Progenitor cell of endocrine pancreas (in vitro differentiated cells): Measurements from ENCODE around the gene KRT38. TPM values are rescaled to one million over a fixed set of nuclear protein-coding genes. Genes with fewer than 3 reads are reported as not detected.
"Not testable (repeated sequence)": the region's sequence is repeated elsewhere in the genome, so short reads cannot be mapped to it uniquely, and the experiment has no call there.

Source experiments
- DNase-seq: peaks from one replicate; pipeline ENCODE4 v3.0.0; 2021; ENCODE audit warnings: low spot score; ENCODE audit not compliant: unreplicated experiment
- H3K27ac Mint-ChIP-seq: 2 replicates; pipeline ENCODE4 v1.8.0; 2021; ENCODE audit warnings: mild to moderate bottlenecking, moderate library complexity, mixed read lengths
- H3K27me3 Mint-ChIP-seq: 2 replicates; pipeline ENCODE4 v1.8.0; 2021; ENCODE audit warnings: mixed read lengths
- H3K36me3 Mint-ChIP-seq: 2 replicates; pipeline ENCODE4 v1.8.0; 2022; ENCODE audit warnings: mixed read lengths; ENCODE audit not compliant: insufficient read depth
- H3K4me1 Mint-ChIP-seq: 2 replicates; pipeline ENCODE4 v1.8.0; 2021; ENCODE audit warnings: low read depth, mixed read lengths
- H3K4me3 Mint-ChIP-seq: 2 replicates; pipeline ENCODE4 v1.8.0; 2021; ENCODE audit warnings: low read depth, mild to moderate bottlenecking, moderate library complexity, mixed read lengths
- H3K9me3 Mint-ChIP-seq: 2 replicates; pipeline ENCODE4 v1.8.0; 2021; ENCODE audit warnings: low read depth, mixed read lengths
- CTCF ChIP-seq: fragments of 200-600 bp; sonication (generic); IDR thresholded peaks from one replicate; pipeline ENCODE4 v1.5.0; 2021; ENCODE audit warnings: antibody characterized with exemption, mild to moderate bottlenecking; ENCODE audit not compliant: unreplicated experiment
- total RNA-seq: library from RNA; stranded (reverse); gene quantifications from 2 replicates; pipeline ENCODE4 v1.2.1, GENCODE V29; 2021

Gene KRT38
- total RNA-seq, 1 donor from 2014 or later = not detected

DNA sequence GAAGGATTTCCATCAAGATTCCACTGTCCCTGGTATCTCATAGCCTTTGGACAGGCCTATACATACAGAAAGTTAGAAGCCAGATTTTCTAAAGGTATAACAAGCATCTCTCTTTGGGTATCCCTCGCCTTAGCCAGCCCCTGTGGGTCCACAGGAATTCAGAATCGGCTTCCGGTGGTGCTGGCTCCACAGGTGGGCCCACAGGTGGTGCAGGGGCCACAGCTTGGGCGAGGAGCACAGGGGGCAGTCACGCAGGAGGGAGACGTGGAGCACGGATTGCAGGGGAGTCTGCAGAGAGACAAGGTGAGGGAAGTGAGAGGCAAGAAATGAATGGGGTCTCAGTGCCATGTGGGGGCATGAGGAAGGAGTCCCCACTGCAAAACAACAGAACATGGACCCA is 3.5 kb downstream of the KRT38 start:
- Mint-ChIP-seq H3K27ac (no peak overlapping the region), H3K36me3 (no peaks in the 10 kb centered on the region), H3K27me3 (peaks cover 44% of the 10 kb centered on the region), H3K4me1 (no peaks in the 10 kb centered on the region), H3K4me3 (no peak overlapping the region), H3K9me3 (no peaks in the 10 kb centered on the region)
- DNase-seq = no peak
- TF ChIP-seq CTCF = no peak

GRCh38 chr17:41434415-41434814 is 6.4 kb downstream of the KRT38 start:
- Mint-ChIP-seq H3K27me3 (peaks cover 48% of the 10 kb centered on the region), H3K4me1 (no peaks in the 10 kb centered on the region), H3K9me3 (no peaks in the 10 kb centered on the region), H3K4me3 (no peak overlapping the region), H3K27ac (no peak overlapping the region), H3K36me3 (no peaks in the 10 kb centered on the region)
- no peak for TF ChIP-seq CTCF
- no peak for DNase-seq

DNA sequence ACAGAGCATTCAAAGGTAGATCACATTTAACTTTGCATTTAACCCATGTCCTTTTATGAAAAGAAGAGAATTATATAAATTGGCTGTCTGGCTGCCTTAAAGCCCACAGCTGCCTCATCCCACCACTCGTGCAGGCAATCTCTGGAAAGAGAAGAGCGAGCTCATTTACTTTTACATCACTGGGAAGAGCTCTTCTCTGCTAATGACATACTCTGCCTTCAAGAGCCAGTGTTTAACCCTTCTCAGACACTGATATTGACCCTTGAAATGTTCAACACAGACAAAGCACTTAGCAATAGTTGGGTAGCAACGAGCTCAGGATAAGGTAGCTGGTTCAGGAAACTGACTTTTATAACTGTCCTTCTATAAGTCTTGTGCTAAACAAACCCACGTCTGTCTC is 6.8 kb downstream of the KRT38 start:
- no peak for TF ChIP-seq CTCF
- no peak for DNase-seq
- Mint-ChIP-seq H3K4me3 (no peak overlapping the region), H3K27ac (no peak overlapping the region), H3K36me3 (no peaks in the 10 kb centered on the region), H3K9me3 (no peaks in the 10 kb centered on the region), H3K27me3 (peaks cover 46% of the 10 kb centered on the region), H3K4me1 (no peaks in the 10 kb centered on the region)

DNA sequence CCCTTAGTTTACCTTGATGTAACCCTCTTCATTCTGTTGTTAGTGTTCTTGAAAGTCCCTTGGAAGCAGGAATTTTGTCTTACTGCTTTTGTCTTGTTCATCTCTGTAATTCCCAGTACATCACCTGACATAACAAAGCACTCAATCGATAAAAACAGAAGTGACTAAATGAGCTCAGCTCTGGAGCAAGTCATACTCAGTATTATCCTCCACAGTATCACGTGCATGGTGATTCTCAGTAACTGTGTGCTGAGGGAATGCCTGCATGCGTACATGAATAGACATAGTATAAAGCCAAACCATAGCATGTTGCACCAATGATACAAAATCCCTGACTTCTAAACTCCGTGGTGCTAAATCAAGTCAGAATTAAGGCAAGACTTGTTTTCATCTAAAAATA is 7.2 kb downstream of the KRT38 start:
- Mint-ChIP-seq H3K9me3 (no peaks in the 10 kb centered on the region), H3K4me1 (no peaks in the 10 kb centered on the region), H3K27ac (no peak overlapping the region), H3K27me3 (peaks cover 50% of the 10 kb centered on the region), H3K4me3 (no peak overlapping the region), H3K36me3 (no peaks in the 10 kb centered on the region)
- DNase-seq = no peak
- no peak for TF ChIP-seq CTCF

DNA sequence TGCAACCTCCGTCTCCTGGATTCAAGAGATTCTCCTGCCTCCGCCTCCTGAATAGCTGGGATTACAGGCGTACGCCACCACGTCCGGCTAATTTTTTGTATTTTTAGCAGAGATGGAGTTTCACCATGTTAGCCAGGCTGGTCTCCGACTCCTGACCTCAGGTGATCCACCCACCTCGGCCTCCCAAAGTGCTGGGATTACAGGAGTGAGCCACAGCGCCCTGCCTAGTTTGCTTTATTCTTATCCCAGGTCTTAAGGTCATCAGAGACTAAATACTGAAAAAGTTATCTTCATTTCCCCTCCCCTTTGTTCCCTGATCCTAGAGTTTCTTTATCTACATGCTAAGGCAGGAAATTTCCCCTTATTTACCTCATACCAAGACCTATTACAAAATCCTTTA is 10.4 kb downstream of the KRT38 start:
- not testable (repeated sequence) for H3K27ac Mint-ChIP-seq, H3K4me3 Mint-ChIP-seq, H3K36me3 Mint-ChIP-seq, H3K4me1 Mint-ChIP-seq, DNase-seq, H3K9me3 Mint-ChIP-seq
- H3K27me3 Mint-ChIP-seq = peaks cover 38% of the 10 kb centered on the region

- H3K36me3 Mint-ChIP-seq = no peaks in the 10 kb centered on the region
- no peak overlapping the region for H3K27ac Mint-ChIP-seq
- no peak for DNase-seq
- no peaks in the 10 kb centered on the region for H3K9me3 Mint-ChIP-seq
- peaks cover 41% of the 10 kb centered on the region for H3K27me3 Mint-ChIP-seq
- no peak for TF ChIP-seq CTCF
- H3K4me3 Mint-ChIP-seq = no peak overlapping the region
- H3K4me1 Mint-ChIP-seq = no peaks in the 10 kb centered on the region
These were observed 11.1 kb downstream of the KRT38 start for GRCh38 chr17:41429667-41430066.
